ENCODE results near the gene IFT20. TPM values are rescaled to one million over a fixed set of nuclear protein-coding genes. Genes with fewer than 3 reads are reported as not detected.
A peak's percentile ranks its signal among the peaks of the same experiment; 100 is the strongest.

The IFT20 gene
- total and polyA plus RNA-seq, 2 of the 13 experiments (the other 11 are each of a cell fraction or from before 2014, with no cell fraction given), result 28.0 to 37.8 TPM

DNA sequence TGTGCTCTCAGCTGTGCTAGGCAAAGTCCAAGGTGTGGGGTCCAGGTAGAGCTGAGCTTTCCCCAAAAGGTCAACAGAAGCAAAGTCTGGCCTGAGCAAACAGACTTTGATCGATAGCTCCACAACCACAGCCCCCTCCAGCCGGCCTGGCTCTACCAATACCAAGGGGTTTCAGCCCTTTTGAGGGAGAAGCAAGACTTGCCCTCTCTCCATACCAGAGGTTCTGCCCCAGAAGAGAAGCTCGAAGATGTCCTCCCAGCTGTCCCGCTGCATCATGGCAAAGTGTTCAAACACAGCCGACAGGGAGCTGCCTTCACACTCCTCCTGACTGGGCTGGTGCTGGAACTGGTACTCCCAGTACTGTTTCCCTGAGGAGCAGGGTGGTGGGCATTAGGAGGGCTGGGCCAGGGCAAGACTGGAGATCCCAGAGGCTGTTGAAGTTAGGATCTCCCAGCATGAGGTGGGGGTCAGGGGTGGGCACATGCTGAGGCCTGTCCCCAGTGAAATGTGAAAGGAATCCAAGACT lies 33.1 kb upstream of the IFT20 start (continued):
- TF ChIP-seq SP2 (CRISPR knock-in tag; IDR thresholded peaks at IDR 0.05), result no peak
- TF ChIP-seq REXO4 (CRISPR knock-in tag; IDR thresholded peaks at IDR 0.05; ENCODE audit: borderline replicate concordance), result no peak
- TF ChIP-seq ZNF12 (CRISPR knock-in tag; IDR thresholded peaks at IDR 0.05), result no peak
- TF ChIP-seq IRX3 (CRISPR knock-in tag; IDR thresholded peaks at IDR 0.05; ENCODE audit: borderline replicate concordance, low read depth), result no peak
- TF ChIP-seq, protein P1, sequence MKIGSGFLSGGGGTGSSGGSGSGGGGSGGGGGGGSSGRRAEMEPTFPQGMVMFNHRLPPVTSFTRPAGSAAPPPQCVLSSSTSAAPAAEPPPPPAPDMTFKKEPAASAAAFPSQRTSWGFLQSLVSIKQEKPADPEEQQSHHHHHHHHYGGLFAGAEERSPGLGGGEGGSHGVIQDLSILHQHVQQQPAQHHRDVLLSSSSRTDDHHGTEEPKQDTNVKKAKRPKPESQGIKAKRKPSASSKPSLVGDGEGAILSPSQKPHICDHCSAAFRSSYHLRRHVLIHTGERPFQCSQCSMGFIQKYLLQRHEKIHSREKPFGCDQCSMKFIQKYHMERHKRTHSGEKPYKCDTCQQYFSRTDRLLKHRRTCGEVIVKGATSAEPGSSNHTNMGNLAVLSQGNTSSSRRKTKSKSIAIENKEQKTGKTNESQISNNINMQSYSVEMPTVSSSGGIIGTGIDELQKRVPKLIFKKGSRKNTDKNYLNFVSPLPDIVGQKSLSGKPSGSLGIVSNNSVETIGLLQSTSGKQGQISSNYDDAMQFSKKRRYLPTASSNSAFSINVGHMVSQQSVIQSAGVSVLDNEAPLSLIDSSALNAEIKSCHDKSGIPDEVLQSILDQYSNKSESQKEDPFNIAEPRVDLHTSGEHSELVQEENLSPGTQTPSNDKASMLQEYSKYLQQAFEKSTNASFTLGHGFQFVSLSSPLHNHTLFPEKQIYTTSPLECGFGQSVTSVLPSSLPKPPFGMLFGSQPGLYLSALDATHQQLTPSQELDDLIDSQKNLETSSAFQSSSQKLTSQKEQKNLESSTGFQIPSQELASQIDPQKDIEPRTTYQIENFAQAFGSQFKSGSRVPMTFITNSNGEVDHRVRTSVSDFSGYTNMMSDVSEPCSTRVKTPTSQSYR (CRISPR knock-in tag; IDR thresholded peaks at IDR 0.05; ENCODE audit: borderline replicate concordance), result peak; percentile 89
- TF ChIP-seq ZFY (CRISPR knock-in tag; IDR thresholded peaks at IDR 0.05), result 0 out of 2 replicates have a peak, but pooled peaks have one; percentile 49
- no peak for TF ChIP-seq ZNF800 (CRISPR knock-in tag; IDR thresholded peaks at IDR 0.05)
- no peak for TF ChIP-seq ZNF674 (CRISPR knock-in tag; IDR thresholded peaks at IDR 0.05; ENCODE audit: low read depth)
- TF ChIP-seq, protein P2, sequence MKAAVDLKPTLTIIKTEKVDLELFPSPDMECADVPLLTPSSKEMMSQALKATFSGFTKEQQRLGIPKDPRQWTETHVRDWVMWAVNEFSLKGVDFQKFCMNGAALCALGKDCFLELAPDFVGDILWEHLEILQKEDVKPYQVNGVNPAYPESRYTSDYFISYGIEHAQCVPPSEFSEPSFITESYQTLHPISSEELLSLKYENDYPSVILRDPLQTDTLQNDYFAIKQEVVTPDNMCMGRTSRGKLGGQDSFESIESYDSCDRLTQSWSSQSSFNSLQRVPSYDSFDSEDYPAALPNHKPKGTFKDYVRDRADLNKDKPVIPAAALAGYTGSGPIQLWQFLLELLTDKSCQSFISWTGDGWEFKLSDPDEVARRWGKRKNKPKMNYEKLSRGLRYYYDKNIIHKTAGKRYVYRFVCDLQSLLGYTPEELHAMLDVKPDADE (CRISPR knock-in tag; IDR thresholded peaks at IDR 0.05), result no peak
- TF ChIP-seq ZNF556 (CRISPR knock-in tag; IDR thresholded peaks at IDR 0.05; ENCODE audit: borderline replicate concordance), result no peak; the same call in 1 of the 2 replicates
- TF ChIP-seq, protein P3, sequence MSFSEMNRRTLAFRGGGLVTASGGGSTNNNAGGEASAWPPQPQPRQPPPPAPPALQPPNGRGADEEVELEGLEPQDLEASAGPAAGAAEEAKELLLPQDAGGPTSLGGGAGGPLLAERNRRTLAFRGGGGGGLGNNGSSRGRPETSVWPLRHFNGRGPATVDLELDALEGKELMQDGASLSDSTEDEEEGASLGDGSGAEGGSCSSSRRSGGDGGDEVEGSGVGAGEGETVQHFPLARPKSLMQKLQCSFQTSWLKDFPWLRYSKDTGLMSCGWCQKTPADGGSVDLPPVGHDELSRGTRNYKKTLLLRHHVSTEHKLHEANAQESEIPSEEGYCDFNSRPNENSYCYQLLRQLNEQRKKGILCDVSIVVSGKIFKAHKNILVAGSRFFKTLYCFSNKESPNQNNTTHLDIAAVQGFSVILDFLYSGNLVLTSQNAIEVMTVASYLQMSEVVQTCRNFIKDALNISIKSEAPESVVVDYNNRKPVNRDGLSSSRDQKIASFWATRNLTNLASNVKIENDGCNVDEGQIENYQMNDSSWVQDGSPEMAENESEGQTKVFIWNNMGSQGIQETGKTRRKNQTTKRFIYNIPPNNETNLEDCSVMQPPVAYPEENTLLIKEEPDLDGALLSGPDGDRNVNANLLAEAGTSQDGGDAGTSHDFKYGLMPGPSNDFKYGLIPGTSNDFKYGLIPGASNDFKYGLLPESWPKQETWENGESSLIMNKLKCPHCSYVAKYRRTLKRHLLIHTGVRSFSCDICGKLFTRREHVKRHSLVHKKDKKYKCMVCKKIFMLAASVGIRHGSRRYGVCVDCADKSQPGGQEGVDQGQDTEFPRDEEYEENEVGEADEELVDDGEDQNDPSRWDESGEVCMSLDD (CRISPR knock-in tag; IDR thresholded peaks at IDR 0.05; ENCODE audit: borderline replicate concordance), result peak; percentile 85; the same call in 1 of the 2 replicates
- TF ChIP-seq ZNF709 (CRISPR knock-in tag; IDR thresholded peaks at IDR 0.05), result no peak
- peak; percentile 89 for TF ChIP-seq SALL2 (CRISPR knock-in tag; IDR thresholded peaks at IDR 0.05)
- TF ChIP-seq ZNF567 (CRISPR knock-in tag; IDR thresholded peaks at IDR 0.05; ENCODE audit: borderline replicate concordance), result no peak
- no peak for TF ChIP-seq RARG (CRISPR knock-in tag; IDR thresholded peaks at IDR 0.05; ENCODE audit: low read depth)
- peak; percentile 65 for TF ChIP-seq DRAP1 (CRISPR knock-in tag; IDR thresholded peaks at IDR 0.05)

Data from HepG2 (cell line).